GM23338 (cell line): ENCODE measurements around the gene DYNC2LI1. TPM values are rescaled to one million over a fixed set of nuclear protein-coding genes. Genes with fewer than 3 reads are reported as not detected.

ENCODE experiments used
- ATAC-seq: fragments of 200-7000 bp; cut with Tn5 transposase; 3 replicates; pipeline ENCODE4 v1.9.1; 2020
- DNase-seq: peaks from one replicate; pipeline ENCODE4 v3.0.0-alpha.2; 2015; ENCODE audit warnings: low spot score
- H2AFZ ChIP-seq: fragments of 200-600 bp; sonication (generic); 2 replicates; pipeline ENCODE4 v1.8.0; 2016; ENCODE audit warnings: antibody characterized with exemption, mild to moderate bottlenecking, moderate library complexity
- H3F3A ChIP-seq: fragments of 200-600 bp; sonication (generic); replicated peaks from 2 replicates; pipeline ENCODE4 v1.8.0; 2017; ENCODE audit warnings: antibody characterized with exemption, mixed run types, low read depth
- H3K27ac ChIP-seq: fragments of 200-600 bp; sonication (generic); 2 replicates; pipeline ENCODE4 v1.6.1; 2016; ENCODE audit warnings: low read depth
- H3K27me3 ChIP-seq: fragments of 200-600 bp; sonication (generic); 2 replicates; pipeline ENCODE4 v1.8.0; 2016; ENCODE audit warnings: mild to moderate bottlenecking, mixed run types, moderate library complexity; ENCODE audit not compliant: insufficient read depth
- H3K36me3 ChIP-seq: fragments of 200-600 bp; sonication (generic); 2 replicates; pipeline ENCODE4 v1.8.0; 2016; ENCODE audit warnings: mild to moderate bottlenecking; ENCODE audit not compliant: insufficient read depth
- H3K4me1 ChIP-seq: fragments of 200-600 bp; sonication (generic); 2 replicates; pipeline ENCODE4 v1.8.0; 2016; ENCODE audit warnings: mild to moderate bottlenecking, moderate library complexity; ENCODE audit not compliant: insufficient read depth
- H3K4me2 ChIP-seq: fragments of 200-600 bp; sonication (generic); 2 replicates; pipeline ENCODE4 v1.7.1; 2017; ENCODE audit warnings: mixed run types
- H3K4me3 ChIP-seq: fragments of 200-600 bp; sonication (generic); 2 replicates; pipeline ENCODE4 v1.6.1; 2016; ENCODE audit warnings: mixed run types
- H3K79me2 ChIP-seq: fragments of 200-600 bp; sonication (generic); replicated peaks from 2 replicates; pipeline ENCODE4 v1.8.0; 2017; ENCODE audit warnings: mild to moderate bottlenecking; ENCODE audit not compliant: insufficient read depth
- H3K9me2 ChIP-seq: fragments of 200-600 bp; sonication (generic); 2 replicates; pipeline ENCODE4 v1.8.0; 2017; ENCODE audit not compliant: insufficient read depth
- H4K20me1 ChIP-seq: fragments of 200-600 bp; sonication (generic); replicated peaks from 2 replicates; pipeline ENCODE4 v1.8.0; 2017; ENCODE audit warnings: mild to moderate bottlenecking; ENCODE audit not compliant: insufficient read depth
- H3K27ac Mint-ChIP-seq: 2 replicates; pipeline ENCODE4 v1.8.0; 2020; ENCODE audit warnings: inconsistent platforms, mild to moderate bottlenecking, moderate library complexity, mixed read lengths
- H3K27me3 Mint-ChIP-seq: 3 replicates; pipeline ENCODE4 v1.8.0; 2022; ENCODE audit warnings: low read depth, mild to moderate bottlenecking, moderate library complexity, mixed read lengths, inconsistent platforms; ENCODE audit not compliant: insufficient read depth, poor library complexity
- H3K36me3 Mint-ChIP-seq: 3 replicates; pipeline ENCODE4 v1.8.0; 2021; ENCODE audit warnings: low read depth, mild to moderate bottlenecking, inconsistent platforms, moderate library complexity, mixed read lengths
- H3K4me1 Mint-ChIP-seq: 3 replicates; pipeline ENCODE4 v1.8.0; 2020; ENCODE audit warnings: mild to moderate bottlenecking, inconsistent platforms, mixed read lengths
- H3K4me3 Mint-ChIP-seq: 3 replicates; pipeline ENCODE4 v1.8.0; 2021; ENCODE audit warnings: moderate library complexity, mild to moderate bottlenecking, inconsistent platforms, mixed read lengths
- H3K9me3 Mint-ChIP-seq: 3 replicates; pipeline ENCODE4 v1.8.0; 2020; ENCODE audit warnings: moderate library complexity, mild to moderate bottlenecking, inconsistent platforms, mixed read lengths
- CREB1 ChIP-seq: fragments of 250-450 bp; sonication (Bioruptor Pico); IDR thresholded peaks from 2 replicates; pipeline ENCODE4 v1.5.0; 2020; ENCODE audit warnings: low read depth, mild to moderate bottlenecking, moderate library complexity
- CTCF ChIP-seq, 2 experiments: fragments of 200-600 bp in 1 of 2; sonication (generic) in 1 of 2; conservative IDR thresholded peaks; 2 replicates each; pipeline versions ENCODE4 v1.5.1 to v1.6.1; 2016 to 2017; ENCODE audit warnings: antibody characterized with exemption in 2 of 2, low read depth in 2 of 2, mild to moderate bottlenecking in 2 of 2, moderate library complexity in 1 of 2
- EZH2 ChIP-seq: fragments of 200-600 bp; sonication (generic); IDR thresholded peaks from one replicate; pipeline ENCODE4 v1.8.0; 2017; ENCODE audit warnings: antibody characterized with exemption, mild to moderate bottlenecking, low read depth; ENCODE audit not compliant: unreplicated experiment
- EZH2phosphoT487 ChIP-seq: fragments of 200-600 bp; sonication (generic); IDR thresholded peaks from one replicate; pipeline ENCODE4 v1.8.1; 2018; ENCODE audit warnings: antibody characterized with exemption; ENCODE audit not compliant: unreplicated experiment
- JUNB ChIP-seq: IDR thresholded peaks from one replicate; pipeline ENCODE4 v1.6.1; 2016; ENCODE audit warnings: antibody characterized with exemption; ENCODE audit not compliant: unreplicated experiment
- NANOG ChIP-seq: IDR thresholded peaks from 2 replicates; pipeline ENCODE4 v1.6.1; 2016; ENCODE audit warnings: antibody characterized with exemption, borderline replicate concordance
- POLR2AphosphoS5 ChIP-seq: IDR thresholded peaks from 2 replicates; pipeline ENCODE4 v1.6.1; 2016; ENCODE audit warnings: antibody characterized with exemption, low read depth
- STAT1 ChIP-seq: IDR thresholded peaks from one replicate; pipeline ENCODE4 v1.6.1; 2016; ENCODE audit warnings: antibody characterized with exemption; ENCODE audit not compliant: unreplicated experiment
- ZNF114 ChIP-seq: fragments of 250-450 bp; sonication (Bioruptor Pico); IDR thresholded peaks from 2 replicates; pipeline ENCODE4 v1.5.0; 2020; ENCODE audit warnings: mild to moderate bottlenecking, moderate library complexity
- ZNF462 ChIP-seq: fragments of 250-450 bp; sonication (Bioruptor Pico); IDR thresholded peaks from 2 replicates; pipeline ENCODE4 v1.5.0; 2020; ENCODE audit warnings: mild to moderate bottlenecking, moderate library complexity
- polyA plus RNA-seq: library from polyadenylated mRNA; unstranded; fragments of >200 nt; fragmentation: Nextera tagmentation; extraction: Ambion mirVana; gene quantifications from 2 replicates; pipeline ENCODE4 v1.2.1, GENCODE V29; 2016
- total RNA-seq: library from RNA; depleted of rRNA; stranded (reverse); fragments of >200 nt; shearing (Covaris generic); gene quantifications from 2 replicates; pipeline ENCODE4 v1.2.3, GENCODE V29; 2014
- TF ChIP-seq, protein P1 (sequence below): IDR thresholded peaks from 2 replicates; pipeline ENCODE4 v1.6.1; 2016; ENCODE audit warnings: antibody characterized with exemption

Gene DYNC2LI1
- total and polyA plus RNA-seq, 2 experiments from 2014 or later = 8.4 to 11.5 TPM

- TF ChIP-seq, protein P1, sequence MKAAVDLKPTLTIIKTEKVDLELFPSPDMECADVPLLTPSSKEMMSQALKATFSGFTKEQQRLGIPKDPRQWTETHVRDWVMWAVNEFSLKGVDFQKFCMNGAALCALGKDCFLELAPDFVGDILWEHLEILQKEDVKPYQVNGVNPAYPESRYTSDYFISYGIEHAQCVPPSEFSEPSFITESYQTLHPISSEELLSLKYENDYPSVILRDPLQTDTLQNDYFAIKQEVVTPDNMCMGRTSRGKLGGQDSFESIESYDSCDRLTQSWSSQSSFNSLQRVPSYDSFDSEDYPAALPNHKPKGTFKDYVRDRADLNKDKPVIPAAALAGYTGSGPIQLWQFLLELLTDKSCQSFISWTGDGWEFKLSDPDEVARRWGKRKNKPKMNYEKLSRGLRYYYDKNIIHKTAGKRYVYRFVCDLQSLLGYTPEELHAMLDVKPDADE = no peak
- TF ChIP-seq EZH2 = no peak
- no peak for TF ChIP-seq STAT1
- no peak for TF ChIP-seq POLR2AphosphoS5
- no peak for TF ChIP-seq EZH2phosphoT487
- no peak for TF ChIP-seq JUNB
- no peak for TF ChIP-seq CTCF (conservative IDR thresholded peaks at IDR 0.05; ENCODE audit: low read depth in 2 of 2)
- no peak for TF ChIP-seq ZNF114 (CRISPR knock-in tag)
Observed at GRCh38 chr2:43787895-43788294, 14.1 kb downstream of the DYNC2LI1 start (continued).

DNA sequence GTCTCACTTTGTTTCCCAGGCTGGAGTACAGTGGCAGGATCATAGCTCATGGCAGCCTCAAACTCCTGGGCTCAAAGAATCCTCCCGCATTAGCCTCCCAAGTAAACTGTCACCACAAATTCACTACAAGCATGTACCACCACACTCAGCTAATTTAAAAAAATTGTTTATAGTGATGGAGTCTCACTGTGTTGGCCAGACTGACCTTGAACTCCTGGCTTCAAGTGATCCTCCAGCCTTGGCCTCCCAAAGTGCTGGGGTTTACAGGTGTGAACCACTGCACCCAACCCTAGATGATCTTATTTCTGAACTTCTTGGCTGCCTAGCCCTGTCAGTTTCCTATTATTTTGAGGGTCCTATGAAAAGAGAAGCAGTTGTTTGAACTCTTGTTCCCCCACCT lies 14.8 kb downstream of the DYNC2LI1 start:
- ATAC-seq (no peak), DNase-seq (no peak)
- Mint-ChIP-seq H3K27me3 (no peaks in the 10 kb centered on the region), H3K4me3 (no peak overlapping the region), H3K36me3 (no peaks in the 10 kb centered on the region), H3K27ac (no peak overlapping the region), H3K4me1 (no peaks in the 10 kb centered on the region), H3K9me3 (no peaks in the 10 kb centered on the region)
- H3K27me3 ChIP-seq = no peaks in the 10 kb centered on the region
- TF ChIP-seq ZNF462 (CRISPR knock-in tag) (no peak), NANOG (no peak), CTCF (conservative IDR thresholded peaks at IDR 0.05; ENCODE audit: low read depth in 2 of 2) (no peak), EZH2 (no peak), STAT1 (no peak), POLR2AphosphoS5 (no peak), ZNF114 (CRISPR knock-in tag) (no peak), CREB1 (CRISPR knock-in tag) (no peak)
- TF ChIP-seq, protein P1 = no peak
- no peaks in the 10 kb centered on the region for H3K9me2 ChIP-seq
- H3K4me2 ChIP-seq = no peak overlapping the region
- H2AFZ ChIP-seq = no peak overlapping the region
- no peaks in the 10 kb centered on the region for H3F3A ChIP-seq
- no peaks in the 10 kb centered on the region for H4K20me1 ChIP-seq
- H3K4me3 ChIP-seq = no peak overlapping the region
- no peaks in the 10 kb centered on the region for H3K36me3 ChIP-seq
- H3K27ac ChIP-seq = no peak overlapping the region
- H3K4me1 ChIP-seq = no peaks in the 10 kb centered on the region
- H3K79me2 ChIP-seq = no peaks in the 10 kb centered on the region
